NCI-H2029 treated with DMSO at 0.1 percent for 48 hours (cell line): ENCODE data around the gene COG5.
"Not testable (repeated sequence)": the region's sequence is repeated elsewhere in the genome, so short reads cannot be mapped to it uniquely, and the experiment has no call there.

ENCODE experiments used
- DNase-seq: peaks from one replicate; lab custom pipeline; 2025; lab: John Stamatoyannopoulos, UW

The COG5 gene

DNA sequence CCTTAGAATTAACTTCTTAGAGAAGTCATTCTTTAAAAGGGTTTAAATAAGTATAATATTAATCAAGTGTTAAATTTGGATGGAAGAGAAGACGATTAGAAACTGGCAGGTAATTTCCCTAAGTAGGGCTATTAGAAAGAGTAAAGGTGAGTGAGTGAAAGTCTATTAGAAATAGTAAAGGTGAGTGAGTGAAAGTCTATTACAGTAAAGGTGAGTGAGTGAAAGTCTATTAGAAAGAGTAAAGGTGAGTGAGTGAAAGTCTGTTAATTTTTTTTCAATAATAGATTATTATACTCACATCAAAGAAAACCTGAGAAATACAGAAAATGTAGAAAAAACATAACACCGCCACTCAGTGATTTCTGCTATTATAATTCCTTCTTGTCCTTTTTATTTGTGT is 405.7 kb downstream of the COG5 start:
- no peak for DNase-seq

DNA sequence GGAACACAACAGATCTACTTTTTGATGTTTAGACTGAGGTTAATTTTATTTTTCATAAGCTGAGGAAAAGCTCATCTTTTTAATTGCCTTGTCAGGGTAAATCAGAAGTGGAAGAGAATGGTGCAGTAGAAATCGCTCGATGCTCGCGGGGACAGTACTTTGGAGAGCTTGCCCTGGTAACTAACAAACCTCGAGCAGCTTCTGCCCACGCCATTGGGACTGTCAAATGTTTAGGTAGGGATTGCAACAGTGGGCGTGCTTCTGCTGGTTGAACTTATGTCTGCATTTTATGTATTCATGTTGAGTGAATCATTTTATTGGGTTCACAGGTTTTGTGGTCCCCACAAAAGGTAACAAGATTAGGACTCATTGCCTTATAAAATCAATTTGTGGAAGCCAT is 406.6 kb downstream of the COG5 start:
- DNase-seq: no peak

- DNase-seq: not testable (repeated sequence)
Observed at GRCh38 chr7:107155726-107156125, 408.0 kb downstream of the COG5 start.

- DNase-seq: no peak
Observed at GRCh38 chr7:107154826-107155225, 408.9 kb downstream of the COG5 start.

- DNase-seq: no peak
Observed at GRCh38 chr7:107152011-107152410, 411.7 kb downstream of the COG5 start.
